Measurements from ENCODE around the gene TNFAIP8L3. TPM values are rescaled to one million over a fixed set of nuclear protein-coding genes. Genes with fewer than 3 reads are reported as not detected.

TNFAIP8L3 gene
- total RNA-seq, 2 donors from 2014 or later, result 0.18 TPM; not detected in 1

GRCh38 chr15:51098331-51098619 lies 3.6 kb upstream of the TNFAIP8L3 start:
- H3K9me3 Mint-ChIP-seq, result peaks cover 0 to 6% of the 10 kb centered on the region in 2 donors
- no peak for ATAC-seq
- no peaks in the 10 kb centered on the region for H3K36me3 Mint-ChIP-seq
- DNase-seq (ENCODE audit: low spot score in 2 of 2), result no peak
- no peak overlapping the region for H3K27ac Mint-ChIP-seq

GRCh38 chr15:51097553-51098330 lies 3.0 kb upstream of the TNFAIP8L3 start:
- ATAC-seq (peak; percentile 40 to 51), DNase-seq (ENCODE audit: low spot score in 2 of 2) (no peak)
- Mint-ChIP-seq H3K9me3 (peaks cover 0 to 2% of the 10 kb centered on the region in 2 donors), H3K27ac (no peak overlapping the region), H3K36me3 (no peaks in the 10 kb centered on the region)

DNA sequence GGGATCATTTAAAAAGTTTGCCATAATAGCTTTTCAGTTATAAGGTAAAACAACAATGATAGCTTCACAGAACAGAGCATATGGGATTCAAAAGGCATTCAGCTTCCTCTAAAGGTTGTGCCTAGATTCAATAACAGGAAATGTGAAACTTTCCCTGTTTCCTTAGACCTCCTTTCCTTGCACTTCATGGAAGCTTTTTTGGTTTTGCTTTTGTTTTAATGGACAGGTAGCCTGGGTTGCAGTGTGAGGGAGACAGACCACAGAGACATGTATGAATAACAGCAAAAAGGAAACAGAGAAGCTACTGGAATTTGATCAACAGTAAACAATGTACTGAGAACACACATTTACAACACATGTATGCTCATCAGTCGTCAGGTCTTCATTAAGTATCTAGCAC lies 2.3 kb upstream of the TNFAIP8L3 start:
- Mint-ChIP-seq H3K27ac (no peak overlapping the region), H3K36me3 (no peaks in the 10 kb centered on the region), H3K9me3 (no peaks in the 10 kb centered on the region)
- DNase-seq (ENCODE audit: low spot score in 2 of 2) (no peak), ATAC-seq (no peak)

GRCh38 chr15:51095681-51096331 lies 1.1 kb upstream of the TNFAIP8L3 start:
- Mint-ChIP-seq H3K36me3 (no peaks in the 10 kb centered on the region), H3K27ac (no peak overlapping the region), H3K9me3 (no peaks in the 10 kb centered on the region)
- ATAC-seq (no peak), DNase-seq (ENCODE audit: low spot score in 2 of 2) (no peak)

DNA sequence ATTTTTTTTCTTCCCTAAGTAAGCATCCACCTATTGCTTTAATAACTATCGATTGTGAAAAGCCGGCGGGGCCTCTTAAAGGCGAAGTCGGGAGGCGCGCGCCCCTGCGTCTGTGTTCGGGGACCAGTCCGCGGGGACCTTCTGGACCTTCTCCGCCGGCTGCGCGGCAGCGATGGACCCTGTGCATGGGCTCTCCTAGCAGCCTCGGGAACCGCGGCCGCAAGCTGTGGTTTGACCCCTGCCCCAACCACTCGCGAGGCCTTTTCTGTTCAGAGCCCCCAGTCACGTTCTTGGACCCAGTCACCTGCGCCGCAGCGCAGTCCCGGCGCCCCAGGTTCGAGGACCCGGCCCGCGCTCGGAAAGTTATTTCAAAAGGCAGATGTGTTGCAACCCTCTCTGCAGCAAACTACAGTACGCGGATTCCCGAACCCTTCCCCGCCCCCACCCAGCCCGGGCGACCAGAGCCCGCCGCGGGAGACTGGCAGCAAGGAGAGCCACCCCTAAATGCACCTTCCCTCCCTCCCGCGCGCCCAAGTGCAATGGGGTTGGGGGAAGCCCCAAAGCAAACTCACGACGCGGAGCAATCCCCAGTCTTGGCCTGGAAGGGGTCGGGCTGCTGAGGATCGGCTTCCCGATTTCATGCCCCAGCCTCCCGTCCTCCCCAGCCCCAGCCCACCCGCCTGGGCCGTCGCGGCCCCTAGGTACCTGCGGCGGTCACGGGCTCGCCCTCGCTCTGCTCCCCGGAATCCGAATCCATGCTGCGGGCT lies 684 bp downstream of the TNFAIP8L3 start:
- ATAC-seq (peak in 1 of 2 donors; percentile 35), DNase-seq (ENCODE audit: low spot score in 2 of 2) (no peak)
- Mint-ChIP-seq H3K36me3 (no peaks in the 10 kb centered on the region), H3K9me3 (no peaks in the 10 kb centered on the region), H3K27ac (no peak overlapping the region)

DNA sequence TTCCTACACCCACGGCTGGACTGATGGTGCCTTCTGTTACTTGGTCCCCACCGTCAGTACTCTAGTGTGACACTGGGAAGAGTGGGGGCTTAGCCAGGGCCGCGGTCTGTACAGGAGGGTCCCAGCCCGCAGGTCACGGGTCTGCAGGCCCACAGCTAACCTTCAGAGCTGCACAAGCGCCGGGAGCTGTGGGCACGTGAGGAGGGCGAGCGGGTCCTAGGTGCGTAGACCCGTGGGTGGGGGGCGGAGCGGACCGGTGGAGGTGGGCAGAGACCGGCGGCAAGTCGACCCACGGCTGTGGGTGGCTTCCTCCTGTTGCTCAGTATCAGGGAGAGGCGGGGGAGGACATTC lies 1.2 kb downstream of the TNFAIP8L3 start:
- ATAC-seq, result peak in 1 of 2 donors; percentile 11
- H3K27ac Mint-ChIP-seq, result no peak overlapping the region
- DNase-seq (ENCODE audit: low spot score in 2 of 2), result no peak

DNA sequence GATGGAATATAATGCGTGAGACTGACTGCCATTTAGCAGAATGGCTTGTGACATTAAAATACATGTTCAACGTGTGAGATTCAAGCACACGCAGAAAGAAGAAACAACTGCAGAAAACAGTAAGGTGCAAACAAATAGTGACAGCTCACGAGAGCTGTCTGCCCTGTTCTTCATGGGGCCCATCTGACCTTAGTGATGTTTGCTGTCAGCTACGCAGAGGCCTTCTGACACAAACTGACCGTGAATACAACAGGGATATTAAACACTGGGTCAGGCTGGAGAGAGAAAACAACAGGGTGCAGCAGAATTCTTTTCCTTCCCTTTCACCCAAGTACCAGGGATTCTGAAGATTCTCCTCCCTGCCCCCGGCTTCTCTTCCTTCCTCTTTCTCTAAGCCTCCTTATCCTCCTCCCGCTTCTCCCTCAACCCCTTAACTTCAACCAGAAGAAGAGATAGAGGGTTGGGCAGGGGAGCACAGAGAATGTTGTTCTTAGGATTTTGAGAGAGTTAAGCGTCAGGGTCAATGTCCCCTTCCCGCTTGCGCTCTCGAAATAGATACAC lies 2.1 kb downstream of the TNFAIP8L3 start:
- ATAC-seq (no peak), DNase-seq (ENCODE audit: low spot score in 2 of 2) (no peak)
- Mint-ChIP-seq H3K27ac (no peak overlapping the region), H3K9me3 (no peaks in the 10 kb centered on the region), H3K36me3 (no peaks in the 10 kb centered on the region)

More for the DNA sequence above, 1.2 kb downstream of the TNFAIP8L3 start:
- Mint-ChIP-seq H3K9me3 (no peaks in the 10 kb centered on the region), H3K36me3 (no peaks in the 10 kb centered on the region)

DNA sequence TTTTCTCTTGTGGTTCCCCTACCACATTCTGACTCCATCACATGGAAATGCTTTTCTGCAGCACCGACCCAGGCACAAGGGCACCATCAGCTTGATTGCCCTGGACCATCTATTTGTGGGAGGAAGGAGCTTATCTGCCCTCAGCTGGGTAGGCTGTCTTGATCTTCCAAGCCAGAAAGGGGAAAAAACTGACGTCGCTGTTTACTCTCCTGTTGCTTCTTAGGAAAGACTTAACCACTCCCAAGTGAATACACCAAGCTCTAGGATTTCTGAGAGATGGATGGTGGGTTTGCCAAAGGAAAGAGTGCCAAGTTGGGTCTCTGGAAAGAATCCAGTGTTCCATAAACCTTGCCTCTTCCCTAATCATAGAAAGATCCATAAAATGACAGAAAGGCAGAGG lies 4.0 kb downstream of the TNFAIP8L3 start:
- H3K36me3 Mint-ChIP-seq, result no peaks in the 10 kb centered on the region
- DNase-seq (ENCODE audit: low spot score in 2 of 2) (no peak), ATAC-seq (no peak)
- no peak overlapping the region for H3K27ac Mint-ChIP-seq
- no peaks in the 10 kb centered on the region for H3K9me3 Mint-ChIP-seq

DNA sequence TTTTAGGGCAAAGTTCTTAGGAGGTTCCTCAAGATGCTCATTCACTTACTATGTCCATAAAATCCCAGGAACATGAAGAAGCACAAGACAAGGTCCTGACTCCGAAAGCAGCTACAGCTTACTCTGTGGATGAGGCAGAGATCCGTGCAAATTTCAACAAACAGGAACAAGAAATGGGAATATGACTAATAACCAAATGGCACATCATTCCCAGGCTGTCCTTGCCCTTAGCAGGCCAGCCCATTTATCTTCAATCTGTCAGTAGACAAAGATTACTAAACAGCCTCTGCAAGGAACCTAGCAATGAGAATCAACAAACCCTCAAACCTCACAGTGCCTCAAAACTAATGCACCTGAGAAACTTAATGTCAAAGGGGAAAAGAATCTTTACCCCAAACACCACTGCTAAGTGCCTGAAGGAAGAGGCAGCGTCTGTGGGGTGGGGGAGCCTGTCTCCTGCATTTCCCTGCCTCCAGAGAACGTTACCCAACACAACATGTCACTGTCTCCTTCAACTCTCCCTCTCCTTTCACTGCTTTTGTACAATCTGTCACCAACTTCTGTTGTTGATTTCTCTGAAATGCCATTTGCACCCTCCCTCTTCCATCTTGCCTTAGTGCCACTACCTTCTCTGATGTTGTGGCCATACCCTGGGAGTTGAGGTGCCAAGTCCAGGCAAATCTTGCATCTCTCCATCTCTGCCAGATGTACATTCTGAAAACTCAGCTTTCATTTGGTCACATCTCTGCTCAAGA lies 4.8 kb downstream of the TNFAIP8L3 start:
- Mint-ChIP-seq H3K27ac (no peak overlapping the region), H3K9me3 (no peaks in the 10 kb centered on the region), H3K36me3 (no peaks in the 10 kb centered on the region)
- ATAC-seq, result no peak
- no peak for DNase-seq (ENCODE audit: low spot score in 2 of 2)

DNA sequence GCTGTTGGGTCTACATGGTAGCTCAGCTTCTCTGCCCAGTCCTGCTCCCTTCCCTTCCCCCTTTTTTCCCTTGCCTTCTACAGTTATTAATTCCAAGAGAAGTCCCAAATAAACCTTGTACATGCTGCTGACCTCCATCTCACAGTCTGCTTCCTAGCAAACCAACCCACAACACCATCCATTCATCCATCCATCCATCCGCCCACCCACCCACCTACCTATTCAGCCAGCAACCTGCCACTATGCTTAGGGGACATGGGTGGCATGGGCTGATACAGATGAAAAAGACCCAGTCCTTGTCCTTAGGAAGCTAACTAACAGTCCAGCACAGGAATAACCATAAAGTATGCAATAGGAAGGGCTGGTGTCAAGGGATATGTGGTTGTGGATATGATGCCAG lies 5.7 kb downstream of the TNFAIP8L3 start:
- Mint-ChIP-seq H3K36me3 (no peaks in the 10 kb centered on the region), H3K27ac (no peak overlapping the region), H3K9me3 (no peaks in the 10 kb centered on the region)
- no peak for ATAC-seq
- no peak for DNase-seq (ENCODE audit: low spot score in 2 of 2)

DNA sequence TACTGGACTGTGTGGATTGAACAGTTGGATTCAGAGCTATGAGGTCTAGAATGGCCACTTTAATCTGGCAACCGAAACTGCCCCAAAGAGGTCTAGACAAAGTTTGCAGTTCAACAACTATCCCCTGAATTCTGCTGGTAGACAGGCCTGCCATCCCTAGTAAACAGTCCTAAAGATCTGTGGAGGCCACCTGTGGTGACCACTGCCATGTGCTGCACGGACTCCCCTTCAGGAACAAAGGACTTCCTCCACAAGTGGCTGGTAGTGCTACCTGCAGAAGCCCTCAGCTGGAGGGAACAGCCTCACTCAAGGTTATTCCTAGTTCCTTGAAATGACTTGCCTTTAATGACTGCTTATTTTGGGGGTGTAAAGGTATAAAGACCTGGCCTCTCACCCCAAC lies 6.1 kb downstream of the TNFAIP8L3 start:
- Mint-ChIP-seq H3K27ac (no peak overlapping the region), H3K36me3 (no peaks in the 10 kb centered on the region), H3K9me3 (no peaks in the 10 kb centered on the region)
- ATAC-seq (no peak), DNase-seq (ENCODE audit: low spot score in 2 of 2) (no peak)

- DNase-seq (ENCODE audit: low spot score in 2 of 2), result no peak
- Mint-ChIP-seq H3K27ac (no peak overlapping the region), H3K9me3 (no peaks in the 10 kb centered on the region), H3K36me3 (no peaks in the 10 kb centered on the region)
- no peak for ATAC-seq
Observed at GRCh38 chr15:51087513-51087912, 7.2 kb downstream of the TNFAIP8L3 start.

DNA sequence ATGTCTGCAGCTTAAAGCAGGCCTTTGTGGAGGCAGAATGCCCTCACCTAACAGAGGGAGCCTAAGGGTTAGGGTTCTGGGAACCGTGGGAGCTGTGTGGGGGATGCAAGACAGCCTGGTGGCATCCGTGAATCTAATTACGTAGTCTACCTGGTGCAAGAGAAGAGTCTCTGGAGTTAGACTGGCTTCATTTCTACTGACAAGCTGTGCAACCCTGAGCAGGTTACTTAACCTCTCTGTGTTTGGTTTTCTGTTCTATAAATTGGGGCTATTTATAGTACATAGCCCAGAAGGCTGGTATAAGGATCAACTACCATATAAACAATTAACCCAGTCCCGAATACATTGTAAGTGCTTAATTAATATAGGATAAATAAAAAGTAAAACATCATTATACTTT lies 8.3 kb downstream of the TNFAIP8L3 start:
- Mint-ChIP-seq H3K9me3 (no peaks in the 10 kb centered on the region), H3K36me3 (no peaks in the 10 kb centered on the region), H3K27ac (no peak overlapping the region)
- no peak for DNase-seq (ENCODE audit: low spot score in 2 of 2)
- no peak for ATAC-seq

GRCh38 chr15:51085764-51086163 lies 8.9 kb downstream of the TNFAIP8L3 start:
- Mint-ChIP-seq H3K36me3 (no peaks in the 10 kb centered on the region), H3K27ac (no peak overlapping the region), H3K9me3 (no peaks in the 10 kb centered on the region)
- ATAC-seq (no peak), DNase-seq (ENCODE audit: low spot score in 2 of 2) (no peak)

- ATAC-seq (no peak), DNase-seq (ENCODE audit: low spot score in 2 of 2) (no peak)
- H3K9me3 Mint-ChIP-seq, result no peaks in the 10 kb centered on the region
- no peaks in the 10 kb centered on the region for H3K36me3 Mint-ChIP-seq
- no peak overlapping the region for H3K27ac Mint-ChIP-seq
Observed at GRCh38 chr15:51083641-51084166, 11.0 kb downstream of the TNFAIP8L3 start.

DNA sequence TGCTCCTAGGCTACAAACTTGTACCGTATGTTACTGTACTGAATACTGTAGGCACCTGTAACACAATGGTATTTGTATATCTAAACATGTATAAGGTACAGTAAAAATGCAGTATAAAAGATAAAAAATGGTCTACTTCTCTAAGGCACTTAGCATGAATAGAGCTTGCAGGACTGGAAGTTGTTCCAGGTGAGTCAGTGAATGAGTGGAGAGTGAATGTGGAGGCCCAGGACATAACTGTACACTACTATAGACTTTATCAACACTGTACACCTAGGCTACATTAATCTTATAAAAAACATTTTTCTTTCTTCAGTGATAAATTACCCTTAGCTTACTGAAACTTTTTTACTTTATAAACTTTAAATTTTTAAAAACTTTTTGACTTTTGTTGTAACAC lies 12.5 kb downstream of the TNFAIP8L3 start:
- DNase-seq (ENCODE audit: low spot score in 2 of 2), result no peak
- no peak for ATAC-seq
- H3K9me3 Mint-ChIP-seq, result no peaks in the 10 kb centered on the region
- no peaks in the 10 kb centered on the region for H3K36me3 Mint-ChIP-seq
- no peak overlapping the region for H3K27ac Mint-ChIP-seq
